ENCODE data around the gene KDM4C.
"Not testable (repeated sequence)": the region's sequence is repeated elsewhere in the genome, so short reads cannot be mapped to it uniquely, and the experiment has no call there.

Gene KDM4C

GRCh38 chr9:7178729-7179128 lies 421.0 kb downstream of the KDM4C start:
- no peak for DNase-seq (ENCODE audit: low read depth in 2 of 2)
- TF ChIP-seq, protein P1, sequence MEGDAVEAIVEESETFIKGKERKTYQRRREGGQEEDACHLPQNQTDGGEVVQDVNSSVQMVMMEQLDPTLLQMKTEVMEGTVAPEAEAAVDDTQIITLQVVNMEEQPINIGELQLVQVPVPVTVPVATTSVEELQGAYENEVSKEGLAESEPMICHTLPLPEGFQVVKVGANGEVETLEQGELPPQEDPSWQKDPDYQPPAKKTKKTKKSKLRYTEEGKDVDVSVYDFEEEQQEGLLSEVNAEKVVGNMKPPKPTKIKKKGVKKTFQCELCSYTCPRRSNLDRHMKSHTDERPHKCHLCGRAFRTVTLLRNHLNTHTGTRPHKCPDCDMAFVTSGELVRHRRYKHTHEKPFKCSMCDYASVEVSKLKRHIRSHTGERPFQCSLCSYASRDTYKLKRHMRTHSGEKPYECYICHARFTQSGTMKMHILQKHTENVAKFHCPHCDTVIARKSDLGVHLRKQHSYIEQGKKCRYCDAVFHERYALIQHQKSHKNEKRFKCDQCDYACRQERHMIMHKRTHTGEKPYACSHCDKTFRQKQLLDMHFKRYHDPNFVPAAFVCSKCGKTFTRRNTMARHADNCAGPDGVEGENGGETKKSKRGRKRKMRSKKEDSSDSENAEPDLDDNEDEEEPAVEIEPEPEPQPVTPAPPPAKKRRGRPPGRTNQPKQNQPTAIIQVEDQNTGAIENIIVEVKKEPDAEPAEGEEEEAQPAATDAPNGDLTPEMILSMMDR (IDR thresholded peaks at IDR 0.05; ENCODE audit: low read depth, low read length): no peak
- H3K4me3 ChIP-seq (replicated peaks in 1 of 2; ENCODE audit: low read depth in 2 of 2, low read length in 2 of 2): no peak overlapping the region

GRCh38 chr9:7180247-7180646 lies 422.5 kb downstream of the KDM4C start:
- DNase-seq (ENCODE audit: low read depth in 2 of 2): peak in 1 of 2 donors; percentile 7
- TF ChIP-seq, protein P1 (IDR thresholded peaks at IDR 0.05; ENCODE audit: low read depth, low read length): no peak
- H3K4me3 ChIP-seq (replicated peaks in 1 of 2; ENCODE audit: low read depth in 2 of 2, low read length in 2 of 2): no peak overlapping the region

DNA sequence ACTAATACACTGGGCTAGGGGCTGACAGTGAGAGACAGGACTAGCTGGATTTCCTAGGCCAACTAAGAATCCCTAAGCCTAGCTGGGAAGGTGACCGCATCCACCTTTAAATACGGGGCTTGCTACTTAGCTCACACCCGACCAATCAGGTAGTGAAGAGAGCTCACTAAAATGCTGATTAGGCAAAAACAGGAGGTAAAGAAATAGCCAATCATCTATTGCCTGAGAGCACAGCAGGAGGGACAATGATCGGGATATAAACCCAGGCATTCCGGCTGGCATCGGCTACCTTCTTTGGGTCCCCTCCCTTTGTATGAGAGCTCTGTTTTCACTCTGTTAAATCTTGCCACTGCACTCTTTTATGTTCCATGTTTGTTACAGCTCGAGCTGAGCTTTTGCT lies 425.4 kb downstream of the KDM4C start:
- not testable (repeated sequence) for DNase-seq (ENCODE audit: low read depth in 2 of 2); H3K4me3 ChIP-seq (replicated peaks in 1 of 2; ENCODE audit: low read depth in 2 of 2, low read length in 2 of 2)

- TF ChIP-seq, protein P1 (IDR thresholded peaks at IDR 0.05; ENCODE audit: low read depth, low read length): no peak
- DNase-seq (ENCODE audit: low read depth in 2 of 2): peak; percentile 86 to 91
- H3K4me3 ChIP-seq (replicated peaks in 1 of 2; ENCODE audit: low read depth in 2 of 2, low read length in 2 of 2): no peak overlapping the region
Measured at GRCh38 chr9:7185612-7186011, 427.8 kb downstream of the KDM4C start.

DNA sequence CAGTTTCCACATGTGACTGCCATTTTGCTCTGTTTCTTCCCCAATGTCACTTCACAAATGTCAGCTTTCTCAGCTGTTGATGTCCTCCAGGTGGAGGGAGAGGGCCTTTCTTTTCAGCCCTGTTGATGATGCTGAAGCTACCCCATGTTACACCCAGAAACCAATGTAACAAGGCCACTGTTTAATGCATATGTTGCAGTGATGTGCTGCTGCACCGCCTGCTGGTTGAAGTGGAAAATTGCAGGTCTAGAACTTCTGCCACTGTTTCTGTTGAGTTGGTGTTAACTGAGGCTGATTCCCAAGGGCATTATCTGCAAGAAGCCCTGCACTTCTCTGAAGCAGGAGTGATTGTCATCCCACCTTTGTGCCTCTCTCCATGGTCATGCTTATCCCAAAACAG lies 428.4 kb downstream of the KDM4C start:
- no peak overlapping the region for H3K4me3 ChIP-seq (replicated peaks in 1 of 2; ENCODE audit: low read depth in 2 of 2, low read length in 2 of 2)
- peak; percentile 21 to 52 for DNase-seq (ENCODE audit: low read depth in 2 of 2)
- TF ChIP-seq, protein P1 (IDR thresholded peaks at IDR 0.05; ENCODE audit: low read depth, low read length): peak; percentile 76

- TF ChIP-seq, protein P1 (IDR thresholded peaks at IDR 0.05; ENCODE audit: low read depth, low read length): no peak
- no peak overlapping the region for H3K4me3 ChIP-seq (replicated peaks in 1 of 2; ENCODE audit: low read depth in 2 of 2, low read length in 2 of 2)
- no peak for DNase-seq (ENCODE audit: low read depth in 2 of 2)
Measured at GRCh38 chr9:7192266-7192665, 434.5 kb downstream of the KDM4C start.

DNA sequence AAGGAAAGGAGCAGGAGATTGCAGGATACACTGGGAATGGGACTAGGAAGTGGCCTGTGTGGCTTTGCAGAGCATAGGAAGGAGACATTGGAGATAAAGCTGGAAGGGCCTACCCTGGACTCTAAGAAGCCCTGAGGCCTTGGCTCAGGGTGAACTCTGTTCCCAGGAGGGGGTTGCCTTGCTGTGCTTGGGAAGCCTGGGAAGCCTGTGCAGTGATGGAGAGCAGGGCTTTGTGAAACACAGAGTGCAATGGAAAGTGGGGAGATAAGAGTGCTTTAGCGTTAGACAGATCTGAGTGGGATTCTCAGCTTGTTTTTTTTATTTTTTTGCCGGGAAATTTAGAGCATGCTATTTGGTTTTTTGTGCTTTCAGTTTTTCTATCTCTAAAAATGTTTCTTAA lies 437.8 kb downstream of the KDM4C start:
- no peak for DNase-seq (ENCODE audit: low read depth in 2 of 2)

More for the DNA sequence above, 437.8 kb downstream of the KDM4C start:
- H3K4me3 ChIP-seq (replicated peaks in 1 of 2; ENCODE audit: low read depth in 2 of 2, low read length in 2 of 2): no peak overlapping the region
- TF ChIP-seq, protein P1 (IDR thresholded peaks at IDR 0.05; ENCODE audit: low read depth, low read length): no peak
